Measurements from ENCODE around the gene JKAMP. TPM values are rescaled to one million over a fixed set of nuclear protein-coding genes. Genes with fewer than 3 reads are reported as not detected.

Gene JKAMP
- total RNA-seq, result 59.8 and 65.4 TPM in 2 replicates

GRCh38 chr14:59483819-59484638, at the start of gene JKAMP, which contains the start of gene L3HYPDH:
JKAMP (plus strand) TSS chr14:59484517; CDS start chr14:59484590, 73 bp downstream.
L3HYPDH (minus strand) TSS chr14:59484408; CDS start chr14:59484316, 92 bp downstream.

DNA sequence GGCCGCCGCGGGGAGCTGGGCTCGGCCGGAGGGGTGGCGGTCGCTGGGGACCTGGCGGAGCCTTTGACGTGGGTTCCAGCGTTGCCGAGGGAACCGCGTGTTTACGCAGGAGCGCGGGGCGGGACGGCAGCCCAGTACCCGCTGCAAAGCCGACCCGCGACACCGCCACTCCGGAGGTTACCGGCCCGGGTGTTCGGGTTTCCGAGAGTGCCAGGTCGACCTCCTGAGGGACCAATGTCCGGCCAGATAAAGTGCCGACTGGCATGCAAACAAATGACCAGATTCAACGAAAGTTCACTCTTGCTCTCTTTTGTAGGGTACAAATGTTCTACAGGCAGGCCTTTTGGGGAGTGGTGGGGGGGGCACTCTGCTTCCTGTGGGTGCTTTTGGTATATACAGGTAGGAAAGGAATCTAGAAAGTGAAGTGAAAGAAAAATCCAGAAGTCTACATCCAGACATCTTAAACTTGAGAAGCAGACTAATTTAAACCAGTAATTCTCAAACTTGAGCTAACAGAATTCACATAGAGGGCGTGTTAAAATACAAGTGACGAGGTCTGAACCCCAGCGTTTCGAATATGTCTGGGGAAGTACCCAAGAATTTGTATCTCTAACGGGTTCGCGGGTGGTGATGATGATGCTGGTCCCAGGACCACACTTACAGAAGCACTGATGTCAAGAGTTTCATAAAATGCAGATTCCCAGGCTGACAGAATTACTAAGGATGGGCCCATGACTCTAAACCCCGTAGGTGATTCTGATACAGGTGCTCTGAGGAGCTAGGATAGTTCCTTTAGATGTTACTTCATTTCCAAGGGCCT, 18.8 kb upstream of the JKAMP start, which contains the start of gene GPR135:
Gene GPR135, minus strand, starts transcription at position 65 of the 820 bp plus-strand sequence. CDS start 154 bp downstream, outside the sequence.

Other genes starting within 250 kb of the JKAMP start
- gene GPR135, start 19.1 kb upstream of the JKAMP start, total RNA-seq, result 2.1 and 3.2 TPM in 2 replicates
- gene L3HYPDH, start 109 bp upstream of the JKAMP start, total RNA-seq, result 46.6 and 49.1 TPM in 2 replicates
- not detected in 2 replicates for gene CCDC175, start 92.3 kb downstream of the JKAMP start, total RNA-seq

Measured in smooth muscle cell of bladder (primary cell).